ENCODE measurements around the gene CDC42EP4.

CDC42EP4 gene

GRCh38 chr17:73262676-73263642, 48.8 kb downstream of the CDC42EP4 start:
- no peak for TF ChIP-seq CTCF (IDR thresholded peaks at IDR 0.05; ENCODE audit: low read depth, low read length)
- DNase-seq (ENCODE audit: extremely low read depth, low read depth), result no peak

- TF ChIP-seq CTCF (IDR thresholded peaks at IDR 0.05; ENCODE audit: low read depth, low read length), result no peak
Observed at GRCh38 chr17:73261952-73262675, 49.7 kb downstream of the CDC42EP4 start.

GRCh38 chr17:73261617-73261951, 50.2 kb downstream of the CDC42EP4 start, which contains the start of gene CPSF4L:
Gene CPSF4L, minus strand, starts transcription at chr17:73261880. Its CDS starts 62 bp downstream, at chr17:73261818.
- DNase-seq (ENCODE audit: extremely low read depth, low read depth), result no peak
- no peak for TF ChIP-seq CTCF (IDR thresholded peaks at IDR 0.05; ENCODE audit: low read depth, low read length)

More at GRCh38 chr17:73261952-73262675, 49.7 kb downstream of the CDC42EP4 start:
- no peak for DNase-seq (ENCODE audit: extremely low read depth, low read depth)

- DNase-seq (ENCODE audit: extremely low read depth, low read depth), result no peak
- no peak for TF ChIP-seq CTCF (IDR thresholded peaks at IDR 0.05; ENCODE audit: low read depth, low read length)
Observed at GRCh38 chr17:73257516-73257915, 54.3 kb downstream of the CDC42EP4 start.

GRCh38 chr17:73256220-73256619, 55.6 kb downstream of the CDC42EP4 start:
- TF ChIP-seq CTCF (IDR thresholded peaks at IDR 0.05; ENCODE audit: low read depth, low read length), result no peak

GRCh38 chr17:73255671-73256181, 56.1 kb downstream of the CDC42EP4 start:
- TF ChIP-seq CTCF (IDR thresholded peaks at IDR 0.05; ENCODE audit: low read depth, low read length), result peak; percentile 99
- no peak for DNase-seq (ENCODE audit: extremely low read depth, low read depth)

More at GRCh38 chr17:73256220-73256619, 55.6 kb downstream of the CDC42EP4 start:
- no peak for DNase-seq (ENCODE audit: extremely low read depth, low read depth)

Measured in AG09319 (cell line).